H9 (cell line): ENCODE results near the gene GAREM1. TPM values are rescaled to one million over a fixed set of nuclear protein-coding genes. Genes with fewer than 3 reads are reported as not detected.

Source experiments
- DNase-seq: peaks from one replicate; pipeline ENCODE4 v3.0.0-alpha.2; 2017
- H2AFZ ChIP-seq: one replicate; pipeline ENCODE4 v1.6.1; 2013; ENCODE audit warnings: mild to moderate bottlenecking, low read length, control low read depth, moderate library complexity
- H2AK5ac ChIP-seq: 2 replicates; pipeline ENCODE4 v1.6.1; 2013; ENCODE audit warnings: low read length, control low read depth, mixed read lengths; ENCODE audit not compliant: insufficient read length
- H2BK120ac ChIP-seq: one replicate; pipeline ENCODE4 v1.6.1; 2013; ENCODE audit warnings: low read depth, mild to moderate bottlenecking, low read length, control low read depth, inconsistent platforms; ENCODE audit not compliant: poor library complexity, severe bottlenecking
- H2BK12ac ChIP-seq: 2 replicates; pipeline ENCODE4 v1.6.1; 2013; ENCODE audit warnings: low read length, control low read depth, mixed read lengths, low read depth; ENCODE audit not compliant: insufficient read length
- H2BK15ac ChIP-seq: 2 replicates; pipeline ENCODE4 v1.6.1; 2013; ENCODE audit warnings: low read depth, low read length, control low read depth
- H2BK20ac ChIP-seq: one replicate; pipeline ENCODE4 v1.6.1; 2013; ENCODE audit warnings: low read depth, mild to moderate bottlenecking, low read length, control low read depth, inconsistent platforms; ENCODE audit not compliant: poor library complexity, severe bottlenecking
- H2BK5ac ChIP-seq: 2 replicates; pipeline ENCODE4 v1.6.1; 2013; ENCODE audit warnings: low read length, control low read depth, mixed read lengths; ENCODE audit not compliant: insufficient read length
- H3K14ac ChIP-seq: 2 replicates; pipeline ENCODE4 v1.6.1; 2013; ENCODE audit warnings: low read length, control low read depth; ENCODE audit not compliant: insufficient read depth
- H3K18ac ChIP-seq: 2 replicates; pipeline ENCODE4 v1.6.1; 2013; ENCODE audit warnings: low read depth, mild to moderate bottlenecking, mixed read lengths, low read length, control low read depth; ENCODE audit not compliant: insufficient read length
- H3K23ac ChIP-seq: 2 replicates; pipeline ENCODE4 v1.6.1; 2013; ENCODE audit warnings: low read length, control low read depth, mixed read lengths, low read depth; ENCODE audit not compliant: insufficient read length
- H3K23me2 ChIP-seq: 2 replicates; pipeline ENCODE4 v1.6.1; 2013; ENCODE audit warnings: low read depth, mild to moderate bottlenecking, mixed read lengths, low read length, control low read depth; ENCODE audit not compliant: insufficient read length, poor library complexity, severe bottlenecking
- H3K27ac ChIP-seq: 2 replicates; pipeline ENCODE4 v1.5.1; 2013; ENCODE audit warnings: low read length, control low read depth, mixed read lengths, low read depth; ENCODE audit not compliant: insufficient read length
- H3K27me3 ChIP-seq: 2 replicates; pipeline ENCODE4 v1.6.1; 2013; ENCODE audit warnings: low read length, control low read depth, inconsistent platforms; ENCODE audit not compliant: insufficient read depth
- H3K4ac ChIP-seq: 2 replicates; pipeline ENCODE4 v1.6.1; 2013; ENCODE audit warnings: low read depth, mild to moderate bottlenecking, control low read depth, inconsistent platforms, low read length, moderate library complexity
- H3K4me1 ChIP-seq: 2 replicates; pipeline ENCODE4 v1.6.1; 2013; ENCODE audit warnings: low read length, control low read depth, inconsistent platforms; ENCODE audit not compliant: insufficient read depth
- H3K4me2 ChIP-seq: 2 replicates; pipeline ENCODE4 v1.6.1; 2013; ENCODE audit warnings: low read length, control low read depth, mixed read lengths; ENCODE audit not compliant: insufficient read length, insufficient read depth
- H3K56ac ChIP-seq: 2 replicates; pipeline ENCODE4 v1.6.1; 2013; ENCODE audit warnings: low read depth, mild to moderate bottlenecking, mixed read lengths, low read length, control low read depth; ENCODE audit not compliant: insufficient read length
- H3K79me1 ChIP-seq: 2 replicates; pipeline ENCODE4 v1.6.1; 2013; ENCODE audit warnings: low read depth, mild to moderate bottlenecking, moderate library complexity, low read length, control low read depth, inconsistent platforms; ENCODE audit not compliant: insufficient read depth, poor library complexity, severe bottlenecking
- H3K79me2 ChIP-seq: 2 replicates; pipeline ENCODE4 v1.6.1; 2013; ENCODE audit warnings: low read length, control low read depth, inconsistent platforms; ENCODE audit not compliant: insufficient read depth
- H3K9ac ChIP-seq: 2 replicates; pipeline ENCODE4 v1.6.1; 2013; ENCODE audit warnings: low read length, control low read depth, mixed read lengths; ENCODE audit not compliant: insufficient read length; ENCODE audit errors: extremely low read depth
- H3K9me3 ChIP-seq: one replicate; pipeline ENCODE4 v1.6.1; 2013; ENCODE audit warnings: low read depth, low read length, inconsistent platforms; ENCODE audit not compliant: control insufficient read depth
- H3T11ph ChIP-seq: one replicate; pipeline ENCODE4 v1.6.1; 2013; ENCODE audit warnings: mild to moderate bottlenecking, low read length, control low read depth, inconsistent platforms
- H4K20me1 ChIP-seq: one replicate; pipeline ENCODE4 v1.6.1; 2013; ENCODE audit not compliant: control insufficient read depth, insufficient read length, insufficient read depth
- H4K5ac ChIP-seq: 2 replicates; pipeline ENCODE4 v1.6.1; 2013; ENCODE audit warnings: low read depth, mild to moderate bottlenecking, mixed read lengths, low read length, control low read depth; ENCODE audit not compliant: insufficient read length
- H4K8ac ChIP-seq: replicated peaks from 2 replicates; pipeline ENCODE4 v1.6.1; 2013; ENCODE audit warnings: low read length, control low read depth, mixed read lengths, low read depth; ENCODE audit not compliant: insufficient read length
- H4K91ac ChIP-seq: 2 replicates; pipeline ENCODE4 v1.6.1; 2013; ENCODE audit warnings: low read depth, mild to moderate bottlenecking, moderate library complexity, mixed read lengths, low read length, control low read depth; ENCODE audit not compliant: insufficient read length
- H3K27ac Mint-ChIP-seq, 3 experiments: 2 replicates in 2 of 3; 3 replicates in 1 of 3; pipeline ENCODE4 v1.8.0; 2020 to 2021; ENCODE audit warnings: mixed read lengths in 3 of 3, mild to moderate bottlenecking in 1 of 3, moderate library complexity in 1 of 3
- H3K27me3 Mint-ChIP-seq: 2 replicates; pipeline ENCODE4 v1.8.0; 2021; ENCODE audit warnings: low read depth, mild to moderate bottlenecking, moderate library complexity, mixed read lengths
- H3K36me3 Mint-ChIP-seq, 3 experiments: 2 replicates in 2 of 3; 3 replicates in 1 of 3; pipeline ENCODE4 v1.8.0; 2020 to 2021; ENCODE audit warnings: low read depth in 3 of 3, mixed read lengths in 3 of 3; ENCODE audit not compliant: insufficient read depth in 1 of 3
- H3K4me1 Mint-ChIP-seq, 2 experiments: 2 replicates each; pipeline ENCODE4 v1.8.0; 2020; ENCODE audit warnings: mixed read lengths in 2 of 2
- H3K4me3 Mint-ChIP-seq, 2 experiments: 2 replicates in 1 of 2; 3 replicates in 1 of 2; pipeline ENCODE4 v1.8.0; 2020 to 2021; ENCODE audit warnings: mild to moderate bottlenecking in 2 of 2, mixed read lengths in 2 of 2, moderate library complexity in 1 of 2
- H3K9me3 Mint-ChIP-seq, 2 experiments: 2 replicates in 1 of 2; 3 replicates in 1 of 2; pipeline ENCODE4 v1.8.0; 2020; ENCODE audit warnings: mild to moderate bottlenecking in 2 of 2, mixed read lengths in 2 of 2, moderate library complexity in 1 of 2
- CTCF ChIP-seq: fragments of 200-600 bp; sonication (generic); conservative IDR thresholded peaks from 3 replicates; pipeline ENCODE4 v1.8.0; 2021; ENCODE audit warnings: antibody characterized with exemption, mild to moderate bottlenecking
- WGBS: extraction: QIAGEN DNeasy Blood & Tissue Kit; methylation state at CpG from one replicate; pipeline ENCODE4 v1.1.7; 2013; ENCODE audit warnings: missing lambda C conversion rate, low lambda C conversion rate, mixed read lengths; ENCODE audit not compliant: insufficient read length; ENCODE audit errors: extremely low coverage; 5-methylcytosine and 5-hydroxymethylcytosine counted together
- total RNA-seq: library from RNA; stranded (reverse); gene quantifications from 2 replicates; pipeline ENCODE4 v1.2.1, GENCODE V29; 2021

Gene GAREM1
- total RNA-seq, 1 experiment from 2014 or later = 4.4 TPM

- no peak overlapping the region for H4K8ac ChIP-seq
- Mint-ChIP-seq H3K36me3 (no peaks in the 10 kb centered on the region; a peak in 1 of 7 replicates), H3K4me1 (peaks cover 7 to 10% of the 10 kb centered on the region in 2 experiments), H3K9me3 (no peaks in the 10 kb centered on the region), H3K4me3 (no peak overlapping the region), H3K27ac (no peak overlapping the region), H3K27me3 (no peaks in the 10 kb centered on the region)
- H2BK5ac ChIP-seq = no peak overlapping the region
- no peak overlapping the region for H3K4ac ChIP-seq
- no peaks in the 10 kb centered on the region for H3K23me2 ChIP-seq
- H3K4me1 ChIP-seq = no peaks in the 10 kb centered on the region; the same call in 1 of the 2 replicates
- no peak overlapping the region for H2BK12ac ChIP-seq
- no peak overlapping the region for H2AK5ac ChIP-seq
- H3K79me1 ChIP-seq = no peaks in the 10 kb centered on the region
- H3K9ac ChIP-seq = no peak overlapping the region
- H3K27me3 ChIP-seq = no peaks in the 10 kb centered on the region
- no peak overlapping the region for H3K4me2 ChIP-seq
- H4K20me1 ChIP-seq = no peaks in the 10 kb centered on the region
- H3K27ac ChIP-seq = no peak overlapping the region
- no peak overlapping the region for H3K23ac ChIP-seq
- H3T11ph ChIP-seq = no peak overlapping the region
- no peak overlapping the region for H3K14ac ChIP-seq
- H3K56ac ChIP-seq = no peak overlapping the region
- no peak overlapping the region for H2BK120ac ChIP-seq
- H3K79me2 ChIP-seq = no peaks in the 10 kb centered on the region
- H2BK20ac ChIP-seq = no peak overlapping the region
- H2AFZ ChIP-seq = no peak overlapping the region
- no CpG with 5 or more reads among the region's 5 CpGs for WGBS
- H2BK15ac ChIP-seq = no peak overlapping the region
- no peak overlapping the region for H4K5ac ChIP-seq
- H3K9me3 ChIP-seq = no peaks in the 10 kb centered on the region
- H3K18ac ChIP-seq = no peak overlapping the region
- no peak overlapping the region for H4K91ac ChIP-seq
- no peak for DNase-seq
- TF ChIP-seq CTCF = no peak
Measured at GRCh38 chr18:32257084-32257785, 213.4 kb downstream of the GAREM1 start.
